Activated CD4-positive, alpha-beta T cell treated with anti-CD3 and anti-CD28 coated beads, Interleukin-2, amount 10 ng/mL, durations not matched to agents 24 days and 14 days (primary cell): Measurements from ENCODE around the gene DDX25. TPM values are rescaled to one million over a fixed set of nuclear protein-coding genes. Genes with fewer than 3 reads are reported as not detected.

Experiments used
- DNase-seq: peaks from one replicate; pipeline ENCODE4 v3.0.0; 2022
- H3K27ac Mint-ChIP-seq: one replicate; pipeline ENCODE4 v1.8.0; 2022; ENCODE audit warnings: mild to moderate bottlenecking, mixed read lengths
- H3K27me3 Mint-ChIP-seq: one replicate; pipeline ENCODE4 v1.8.0; 2022; ENCODE audit warnings: mixed read lengths
- H3K36me3 Mint-ChIP-seq: one replicate; pipeline ENCODE4 v1.8.0; 2022; ENCODE audit warnings: low read depth, mild to moderate bottlenecking, mixed read lengths
- H3K4me1 Mint-ChIP-seq: one replicate; pipeline ENCODE4 v1.8.0; 2021; ENCODE audit warnings: mixed read lengths
- H3K4me3 Mint-ChIP-seq: one replicate; pipeline ENCODE4 v1.8.0; 2022; ENCODE audit warnings: mild to moderate bottlenecking, moderate library complexity, mixed read lengths
- H3K9me3 Mint-ChIP-seq: one replicate; pipeline ENCODE4 v1.8.0; 2021; ENCODE audit warnings: mixed read lengths
- intact Hi-C: fragments of 100-400 bp; cut with micrococcal nuclease; formaldehyde crosslinking; loops from one replicate; pipeline ENCODE4 v1.15.1; 2023
- total RNA-seq: library from RNA; stranded (reverse); gene quantifications from 2 replicates; pipeline ENCODE4 v1.2.3, GENCODE V29; 2022

DDX25 gene
- total RNA-seq, 1 donor from 2014 or later: not detected

GRCh38 chr11:125944350-125945010 is 40.2 kb downstream of the DDX25 start:
- H3K27ac Mint-ChIP-seq: no peak overlapping the region
- intact Hi-C loops: loop anchor here (5.0 kb wide), 1 partner anchor 248 kb away; no protein-coding TSS in a partner anchor
- no peaks in the 10 kb centered on the region for H3K27me3 Mint-ChIP-seq

GRCh38 chr11:125945011-125945796 is 40.9 kb downstream of the DDX25 start:
- Mint-ChIP-seq H3K27ac (no peak overlapping the region), H3K27me3 (no peaks in the 10 kb centered on the region), H3K4me1 (peaks cover 1% of the 10 kb centered on the region), H3K4me3 (no peak overlapping the region), H3K36me3 (no peaks in the 10 kb centered on the region), H3K9me3 (no peaks in the 10 kb centered on the region)
- no peak for DNase-seq
- intact Hi-C loops: no loop called here

More at GRCh38 chr11:125944350-125945010, 40.2 kb downstream of the DDX25 start:
- Mint-ChIP-seq H3K9me3 (no peaks in the 10 kb centered on the region), H3K36me3 (no peaks in the 10 kb centered on the region), H3K4me1 (peaks cover 1% of the 10 kb centered on the region), H3K4me3 (no peak overlapping the region)
- DNase-seq: no peak

- Mint-ChIP-seq H3K27ac (no peak within 1 kb of the TSS), H3K4me1 (peaks cover 1% of the 10 kb centered on the region), H3K36me3 (no peaks in the 10 kb centered on the region), H3K4me3 (no peak within 1 kb of the TSS), H3K27me3 (no peaks in the 10 kb centered on the region), H3K9me3 (no peaks in the 10 kb centered on the region)
- intact Hi-C loops: no loop called here
- no peak for DNase-seq
These were observed 41.7 kb downstream of the DDX25 start, which contains the start of gene VSIG10L2 for GRCh38 chr11:125945797-125946520. TSS of gene VSIG10L2 (plus strand) at chr11:125946044. CDS start at chr11:125946056, 12 bp downstream.

GRCh38 chr11:125946712-125947418 is 42.6 kb downstream of the DDX25 start:
- peaks cover 1% of the 10 kb centered on the region for H3K4me1 Mint-ChIP-seq
- no peak overlapping the region for H3K4me3 Mint-ChIP-seq
- intact Hi-C loops: no loop called here
- H3K27ac Mint-ChIP-seq: no peak overlapping the region
- DNase-seq: no peak
- H3K9me3 Mint-ChIP-seq: no peaks in the 10 kb centered on the region
- H3K27me3 Mint-ChIP-seq: no peaks in the 10 kb centered on the region
- no peaks in the 10 kb centered on the region for H3K36me3 Mint-ChIP-seq

GRCh38 chr11:125947419-125948277 is 43.3 kb downstream of the DDX25 start:
- intact Hi-C loops: no loop called here
- H3K27me3 Mint-ChIP-seq: no peaks in the 10 kb centered on the region
- no peak overlapping the region for H3K4me3 Mint-ChIP-seq
- no peak overlapping the region for H3K27ac Mint-ChIP-seq
- no peaks in the 10 kb centered on the region for H3K36me3 Mint-ChIP-seq
- H3K9me3 Mint-ChIP-seq: no peaks in the 10 kb centered on the region
- no peak for DNase-seq
- no peaks in the 10 kb centered on the region for H3K4me1 Mint-ChIP-seq

- intact Hi-C loops: no loop called here
- DNase-seq: no peak
These were observed 44.2 kb downstream of the DDX25 start for GRCh38 chr11:125948278-125949051.

GRCh38 chr11:125949271-125950177 is 45.2 kb downstream of the DDX25 start:
- Mint-ChIP-seq H3K4me3 (no peak overlapping the region), H3K9me3 (no peaks in the 10 kb centered on the region), H3K27ac (no peak overlapping the region), H3K27me3 (no peaks in the 10 kb centered on the region), H3K36me3 (no peaks in the 10 kb centered on the region), H3K4me1 (no peaks in the 10 kb centered on the region)
- no peak for DNase-seq
- intact Hi-C loops: no loop called here

More at GRCh38 chr11:125948278-125949051, 44.2 kb downstream of the DDX25 start:
- Mint-ChIP-seq H3K9me3 (no peaks in the 10 kb centered on the region), H3K27ac (no peak overlapping the region), H3K4me3 (no peak overlapping the region), H3K36me3 (no peaks in the 10 kb centered on the region), H3K4me1 (no peaks in the 10 kb centered on the region), H3K27me3 (no peaks in the 10 kb centered on the region)

- no peaks in the 10 kb centered on the region for H3K9me3 Mint-ChIP-seq
- no peaks in the 10 kb centered on the region for H3K36me3 Mint-ChIP-seq
- DNase-seq: no peak
- no peak overlapping the region for H3K4me3 Mint-ChIP-seq
- no peak overlapping the region for H3K27ac Mint-ChIP-seq
- H3K4me1 Mint-ChIP-seq: no peaks in the 10 kb centered on the region
- intact Hi-C loops: no loop called here
- no peaks in the 10 kb centered on the region for H3K27me3 Mint-ChIP-seq
These were observed 45.8 kb downstream of the DDX25 start for GRCh38 chr11:125950178-125950490.

GRCh38 chr11:125950696-125951651 is 46.7 kb downstream of the DDX25 start:
- no peak overlapping the region for H3K27ac Mint-ChIP-seq
- no peaks in the 10 kb centered on the region for H3K4me1 Mint-ChIP-seq
- no peaks in the 10 kb centered on the region for H3K36me3 Mint-ChIP-seq
- no peak for DNase-seq
- H3K4me3 Mint-ChIP-seq: no peak overlapping the region
- no peaks in the 10 kb centered on the region for H3K27me3 Mint-ChIP-seq
- intact Hi-C loops: no loop called here
- no peaks in the 10 kb centered on the region for H3K9me3 Mint-ChIP-seq

GRCh38 chr11:125951731-125952130 is 47.4 kb downstream of the DDX25 start:
- H3K27ac Mint-ChIP-seq: no peak overlapping the region
- H3K36me3 Mint-ChIP-seq: no peaks in the 10 kb centered on the region
- DNase-seq: no peak
- H3K27me3 Mint-ChIP-seq: no peaks in the 10 kb centered on the region
- H3K9me3 Mint-ChIP-seq: no peaks in the 10 kb centered on the region
- intact Hi-C loops: no loop called here
- H3K4me3 Mint-ChIP-seq: no peak overlapping the region
- no peaks in the 10 kb centered on the region for H3K4me1 Mint-ChIP-seq

- H3K27me3 Mint-ChIP-seq: no peaks in the 10 kb centered on the region
These were observed 48.3 kb downstream of the DDX25 start for GRCh38 chr11:125952559-125952958.

More at GRCh38 chr11:125952559-125952958, 48.3 kb downstream of the DDX25 start:
- H3K4me3 Mint-ChIP-seq: no peak overlapping the region
- H3K27ac Mint-ChIP-seq: no peak overlapping the region
- intact Hi-C loops: no loop called here
- no peaks in the 10 kb centered on the region for H3K9me3 Mint-ChIP-seq
- DNase-seq: no peak
- no peaks in the 10 kb centered on the region for H3K36me3 Mint-ChIP-seq
- H3K4me1 Mint-ChIP-seq: peaks cover under 1% of the 10 kb centered on the region
